Cardiac fibroblast (primary cell): ENCODE results near the gene ANXA1.

Experiments
- DNase-seq, 2 donors: peaks; one replicate each; pipeline versions ENCODE4 v3.0.0 to v3.0.0-alpha.2; 2010; ENCODE audit warnings: low read depth in 2 of 2
- H3K4me3 ChIP-seq, 2 donors: replicated peaks in 1 of 2; 1 replicate in 1 of 2; 2 replicates in 1 of 2; pipeline ENCODE4 v1.5.1; 2011; ENCODE audit warnings: low read depth in 2 of 2, low read length in 2 of 2, mild to moderate bottlenecking in 2 of 2, moderate library complexity in 1 of 2
- TF ChIP-seq, protein P1 (sequence below): IDR thresholded peaks from one replicate; pipeline ENCODE4 v1.5.1; 2011; ENCODE audit warnings: low read depth, mild to moderate bottlenecking, low read length, inconsistent platforms

The ANXA1 gene

DNA sequence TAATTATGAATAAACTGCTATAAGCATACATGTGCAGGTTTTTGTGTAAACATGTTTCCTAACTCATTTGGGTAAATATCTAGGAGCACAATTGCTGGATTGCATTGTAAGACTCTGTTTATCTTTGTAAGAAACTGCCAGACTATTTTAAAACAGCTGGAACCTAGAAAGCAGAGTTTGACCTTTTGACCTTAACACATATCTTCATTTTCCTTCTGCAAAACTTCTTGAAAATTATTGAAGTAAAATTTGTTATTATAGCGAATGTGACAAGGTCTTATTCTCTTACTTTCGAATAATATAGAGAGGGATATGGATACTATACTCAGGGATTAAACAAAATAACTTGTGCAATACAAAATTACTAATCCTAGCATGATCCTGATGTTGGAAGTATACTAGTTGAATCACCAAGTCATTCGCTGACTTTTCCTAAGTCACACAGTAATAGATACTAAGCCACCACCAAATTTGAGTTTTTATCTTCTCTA is 3.2 kb upstream of the ANXA1 start:
- no peak overlapping the region for H3K4me3 ChIP-seq
- TF ChIP-seq, protein P1, sequence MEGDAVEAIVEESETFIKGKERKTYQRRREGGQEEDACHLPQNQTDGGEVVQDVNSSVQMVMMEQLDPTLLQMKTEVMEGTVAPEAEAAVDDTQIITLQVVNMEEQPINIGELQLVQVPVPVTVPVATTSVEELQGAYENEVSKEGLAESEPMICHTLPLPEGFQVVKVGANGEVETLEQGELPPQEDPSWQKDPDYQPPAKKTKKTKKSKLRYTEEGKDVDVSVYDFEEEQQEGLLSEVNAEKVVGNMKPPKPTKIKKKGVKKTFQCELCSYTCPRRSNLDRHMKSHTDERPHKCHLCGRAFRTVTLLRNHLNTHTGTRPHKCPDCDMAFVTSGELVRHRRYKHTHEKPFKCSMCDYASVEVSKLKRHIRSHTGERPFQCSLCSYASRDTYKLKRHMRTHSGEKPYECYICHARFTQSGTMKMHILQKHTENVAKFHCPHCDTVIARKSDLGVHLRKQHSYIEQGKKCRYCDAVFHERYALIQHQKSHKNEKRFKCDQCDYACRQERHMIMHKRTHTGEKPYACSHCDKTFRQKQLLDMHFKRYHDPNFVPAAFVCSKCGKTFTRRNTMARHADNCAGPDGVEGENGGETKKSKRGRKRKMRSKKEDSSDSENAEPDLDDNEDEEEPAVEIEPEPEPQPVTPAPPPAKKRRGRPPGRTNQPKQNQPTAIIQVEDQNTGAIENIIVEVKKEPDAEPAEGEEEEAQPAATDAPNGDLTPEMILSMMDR = no peak
- peak; percentile 45 to 65 for DNase-seq

DNA sequence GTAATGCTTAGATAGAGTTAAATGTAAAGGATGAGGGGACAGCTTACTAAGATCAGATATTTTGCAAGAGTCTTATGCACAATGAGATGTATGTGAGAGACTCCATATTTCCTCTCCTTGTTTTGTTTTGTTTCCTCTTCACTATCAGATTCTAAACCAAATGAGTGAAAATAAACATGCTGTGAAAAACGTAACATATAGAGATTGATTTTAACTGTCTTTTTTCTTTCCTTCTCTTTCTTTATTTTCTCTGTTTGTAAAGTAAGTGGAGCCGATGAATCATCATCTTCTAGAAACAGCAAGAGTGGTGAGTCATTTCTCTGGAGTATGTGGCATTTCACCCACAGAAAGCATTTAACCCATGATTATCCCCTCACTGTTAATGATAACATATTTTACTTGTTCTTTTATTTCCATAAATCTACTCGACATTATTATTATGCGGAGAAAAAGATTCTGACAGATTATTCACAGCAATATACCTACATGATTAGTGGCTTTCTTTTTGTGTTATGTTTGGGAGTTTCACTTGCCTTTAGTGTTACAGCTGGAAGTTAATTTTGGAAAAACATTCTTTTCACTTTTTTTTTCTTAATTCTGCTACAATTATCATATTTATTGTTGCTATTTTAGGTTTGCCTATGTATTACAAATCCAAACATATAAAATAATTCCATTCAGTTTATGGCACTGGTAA is 2.1 kb upstream of the ANXA1 start:
- DNase-seq = peak; percentile 81 to 89
- TF ChIP-seq, protein P1 = no peak
- peak overlapping the region in 1 of 2 donors; percentile 15 for H3K4me3 ChIP-seq

DNA sequence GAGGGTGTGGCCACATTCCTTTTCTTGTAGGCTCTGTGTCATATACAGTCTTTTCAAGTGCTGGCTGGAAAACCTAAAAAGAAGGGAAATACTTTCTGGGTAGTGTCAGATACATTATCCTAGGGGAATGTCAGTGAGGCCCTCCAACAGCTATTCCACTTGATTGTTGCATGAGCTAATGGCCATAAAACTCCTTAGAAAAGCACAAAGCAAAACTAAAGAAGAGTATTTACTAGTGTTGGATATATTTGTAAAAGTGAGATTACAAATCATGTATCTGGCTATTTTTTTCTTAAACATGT is 829 bp downstream of the ANXA1 start:
- peak overlapping the region; percentile 40 to 69 for H3K4me3 ChIP-seq
- TF ChIP-seq, protein P1 = no peak
- peak; percentile 74 to 77 for DNase-seq

DNA sequence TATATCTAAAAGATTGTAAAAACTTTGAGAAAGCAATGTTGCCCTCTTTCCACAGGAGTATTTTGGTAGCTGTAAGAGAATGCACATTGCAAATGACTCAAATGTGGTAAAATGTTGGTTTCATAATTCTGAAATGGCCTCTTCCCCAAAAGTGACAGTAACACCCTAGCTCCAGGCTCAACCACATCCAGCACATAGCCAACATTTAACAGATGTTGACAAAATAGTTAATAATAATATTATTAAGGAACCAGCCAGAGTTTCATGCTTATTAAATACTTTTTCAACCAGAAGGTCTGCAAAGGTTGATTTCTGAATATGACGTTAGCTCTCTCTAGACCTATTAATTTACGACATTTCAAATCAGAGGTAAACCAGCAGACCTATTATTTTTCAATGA is 1.3 kb downstream of the ANXA1 start:
- DNase-seq = peak in 1 of 2 donors; percentile 63
- peak overlapping the region; percentile 40 to 69 for H3K4me3 ChIP-seq
- TF ChIP-seq, protein P1 = no peak

DNA sequence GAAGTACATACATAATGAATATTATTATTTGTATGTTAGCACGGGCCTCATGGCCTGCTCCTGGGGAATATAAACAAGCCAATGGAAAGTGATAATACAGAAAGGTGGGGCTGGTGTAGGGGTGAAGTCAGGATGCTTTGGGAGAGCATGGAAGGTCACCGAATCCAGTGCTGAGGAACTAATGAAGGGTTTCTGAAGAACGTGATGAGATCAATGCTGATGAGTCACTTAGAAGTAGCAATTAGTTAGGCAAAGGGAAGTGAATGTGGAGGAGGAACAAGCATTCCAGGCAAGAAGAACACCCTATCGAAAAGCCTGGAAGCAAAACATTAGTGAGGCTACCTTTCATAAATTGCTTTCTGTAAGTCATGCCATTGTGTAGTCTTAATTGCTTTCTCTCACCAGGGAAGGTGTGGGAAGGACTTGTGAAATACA is 2.1 kb downstream of the ANXA1 start:
- peak; percentile 45 to 55 for DNase-seq
- H3K4me3 ChIP-seq = peak overlapping the region; percentile 40 to 69
- TF ChIP-seq, protein P1 = no peak

DNA sequence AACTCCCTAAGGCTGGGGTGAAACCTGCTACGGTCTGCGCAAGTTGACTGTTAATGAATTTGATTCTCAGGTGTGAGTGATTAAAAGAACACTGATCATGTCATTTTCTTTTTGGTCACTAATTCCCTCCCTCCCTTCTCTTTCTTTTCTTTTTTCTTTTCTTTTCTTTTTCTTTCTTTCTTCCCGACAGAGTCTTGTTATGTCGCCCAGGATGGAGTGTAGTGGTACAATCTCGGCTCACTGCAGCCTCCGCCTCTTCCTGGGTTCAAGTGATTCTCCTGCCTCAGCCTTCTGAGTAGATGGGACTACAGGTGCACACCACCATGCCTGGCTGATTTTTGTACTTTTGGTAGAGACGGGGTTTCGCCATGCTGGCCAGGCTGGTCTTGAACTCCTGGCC is 2.6 kb downstream of the ANXA1 start:
- TF ChIP-seq, protein P1 = no peak
- DNase-seq = no peak
- H3K4me3 ChIP-seq = peak overlapping the region; percentile 40 to 69

DNA sequence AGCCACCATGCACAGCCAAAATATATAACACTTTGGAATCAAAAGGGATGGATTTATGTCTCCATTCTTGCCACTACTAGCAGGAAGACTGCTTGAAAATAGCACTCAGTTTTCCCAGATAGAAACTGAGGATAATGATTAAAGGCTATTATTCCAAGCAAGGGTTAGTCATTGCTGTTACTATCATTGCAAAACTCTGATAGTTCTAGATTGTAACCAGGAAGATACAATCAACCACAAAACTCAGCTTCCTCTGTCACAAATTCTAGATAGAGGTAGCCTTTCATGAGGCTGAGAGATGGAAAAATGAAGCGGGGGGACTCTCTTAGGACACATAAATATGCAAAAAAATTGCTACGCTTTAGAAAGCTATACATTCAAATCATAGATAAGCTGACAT is 3.1 kb downstream of the ANXA1 start:
- no peak for DNase-seq
- TF ChIP-seq, protein P1 = no peak
- H3K4me3 ChIP-seq = peak overlapping the region in 1 of 2 donors; percentile 69
